Stimulated activated CD8-positive, alpha-beta memory T cell treated with anti-CD3 and anti-CD28 coated beads, Interleukin-4, amount 100 ng/mL, for 4 hours (primary cell): ENCODE results near the gene PTPRS.
"Not testable (repeated sequence)": the region's sequence is repeated elsewhere in the genome, so short reads cannot be mapped to it uniquely, and the experiment has no call there.

ENCODE experiments used
- DNase-seq, 2 donors: peaks; one replicate each; pipeline ENCODE4 v3.0.0-alpha.2; 2020; ENCODE audit warnings: low read depth in 2 of 2, low spot score in 1 of 2

The PTPRS gene

GRCh38 chr19:5334366-5334739, 6.3 kb downstream of the PTPRS start:
- DNase-seq = no peak

- no peak for DNase-seq
Measured at GRCh38 chr19:5333581-5334365, 6.8 kb downstream of the PTPRS start.

GRCh38 chr19:5332501-5332900, 8.1 kb downstream of the PTPRS start:
- DNase-seq = no peak

- DNase-seq = no peak
Measured at GRCh38 chr19:5331790-5332189, 8.8 kb downstream of the PTPRS start.

- no peak for DNase-seq
Measured at GRCh38 chr19:5330307-5330720, 10.3 kb downstream of the PTPRS start.

- DNase-seq = no peak
Measured at GRCh38 chr19:5329141-5329540, 11.5 kb downstream of the PTPRS start.

- not testable (repeated sequence) for DNase-seq
Measured at GRCh38 chr19:5328407-5328806, 12.2 kb downstream of the PTPRS start.

- no peak for DNase-seq
Measured at GRCh38 chr19:5326986-5327623, 13.5 kb downstream of the PTPRS start.

- no peak for DNase-seq
Measured at GRCh38 chr19:5326545-5326944, 14.1 kb downstream of the PTPRS start.

- no peak for DNase-seq
Measured at GRCh38 chr19:5324947-5325346, 15.7 kb downstream of the PTPRS start.

- DNase-seq = no peak
Measured at GRCh38 chr19:5323475-5323811, 17.2 kb downstream of the PTPRS start.

- no peak for DNase-seq
Measured at GRCh38 chr19:5321851-5322681, 18.5 kb downstream of the PTPRS start.

GRCh38 chr19:5321066-5321642, 19.5 kb downstream of the PTPRS start:
- DNase-seq = no peak

GRCh38 chr19:5319516-5319915, 21.1 kb downstream of the PTPRS start:
- no peak for DNase-seq

GRCh38 chr19:5318306-5318705, 22.3 kb downstream of the PTPRS start:
- DNase-seq = no peak

GRCh38 chr19:5317321-5317720, 23.3 kb downstream of the PTPRS start:
- DNase-seq = no peak

GRCh38 chr19:5316138-5316537, 24.5 kb downstream of the PTPRS start:
- no peak for DNase-seq

- no peak for DNase-seq
Measured at GRCh38 chr19:5314907-5315298, 25.7 kb downstream of the PTPRS start.

- DNase-seq = no peak
Measured at GRCh38 chr19:5314012-5314906, 26.4 kb downstream of the PTPRS start.

GRCh38 chr19:5313307-5313706, 27.3 kb downstream of the PTPRS start:
- no peak for DNase-seq

GRCh38 chr19:5312058-5312457, 28.6 kb downstream of the PTPRS start:
- DNase-seq = no peak
